ENCODE data around the gene CERT1. TPM values are rescaled to one million over a fixed set of nuclear protein-coding genes. Genes with fewer than 3 reads are reported as not detected.
"Not testable (repeated sequence)": the region's sequence is repeated elsewhere in the genome, so short reads cannot be mapped to it uniquely, and the experiment has no call there.

Gene CERT1
- total RNA-seq, 2 experiments from 2014 or later = 32.3 to 34.4 TPM

- intact Hi-C loops (cut with micrococcal nuclease) = no loop called here
- H3K27me3 Mint-ChIP-seq = no peaks in the 10 kb centered on the region
- peaks cover 72% of the 10 kb centered on the region for H3K4me1 Mint-ChIP-seq (ENCODE audit: low read depth)
- H3K36me3 Mint-ChIP-seq = peaks cover 33% of the 10 kb centered on the region
- H3K4me3 Mint-ChIP-seq = no peak overlapping the region
- ChIA-PET POLR2A (no interaction called here), CTCF (no interaction called here)
- H3K27ac Mint-ChIP-seq = peak overlapping the region; percentile 51
- peaks cover 19% of the 10 kb centered on the region for H3K9me3 Mint-ChIP-seq
- DNase-seq = no peak
Measured at GRCh38 chr5:75522025-75522424, 10.6 kb upstream of the CERT1 start.

GRCh38 chr5:75521195-75521594 is 9.8 kb upstream of the CERT1 start:
- CTCF ChIA-PET = interaction anchor here (0.9 to 1.0 kb wide), 2 partner anchors 9 to 285 kb away, joined by 4 read pairs; partner anchors contain the start of genes CERT1 and POLK
- intact Hi-C loops (cut with micrococcal nuclease) = no loop called here
- no peaks in the 10 kb centered on the region for H3K27me3 Mint-ChIP-seq
- peaks cover 19% of the 10 kb centered on the region for H3K9me3 Mint-ChIP-seq
- POLR2A ChIA-PET = no interaction called here
- peaks cover 71% of the 10 kb centered on the region for H3K4me1 Mint-ChIP-seq (ENCODE audit: low read depth)
- peaks cover 36% of the 10 kb centered on the region for H3K36me3 Mint-ChIP-seq
- H3K4me3 Mint-ChIP-seq = no peak overlapping the region
- no peak for DNase-seq
- H3K27ac Mint-ChIP-seq = no peak overlapping the region

DNA sequence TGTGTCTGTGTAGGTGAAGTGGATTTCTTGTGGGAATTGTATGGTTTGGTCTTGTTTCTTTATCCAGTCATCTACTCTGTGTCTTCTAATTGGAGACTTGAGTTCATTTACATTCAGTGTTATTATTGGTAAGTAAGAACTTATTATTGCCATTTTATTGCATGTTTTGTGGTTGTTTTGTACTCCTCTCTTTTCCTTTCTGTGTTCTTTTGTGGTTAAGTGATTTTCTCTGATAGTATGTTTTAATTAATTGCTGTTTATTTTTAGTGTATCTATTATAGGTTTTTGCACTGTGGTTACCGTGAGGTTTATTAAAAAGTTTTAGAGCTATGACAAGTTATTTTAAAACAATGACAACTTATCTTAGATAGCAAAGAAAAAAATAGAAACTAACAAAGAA is 8.3 kb upstream of the CERT1 start:
- no peaks in the 10 kb centered on the region for H3K27me3 Mint-ChIP-seq
- ChIA-PET POLR2A (no interaction called here), CTCF (interaction anchor here (1.0 kb wide), 1 partner anchor 101 kb away, joined by 3 read pairs; no protein-coding TSS in a partner anchor)
- H3K27ac Mint-ChIP-seq = no peak overlapping the region
- no peak overlapping the region for H3K4me3 Mint-ChIP-seq
- H3K9me3 Mint-ChIP-seq = peaks cover 19% of the 10 kb centered on the region
- intact Hi-C loops (cut with micrococcal nuclease) = no loop called here
- peaks cover 63% of the 10 kb centered on the region for H3K4me1 Mint-ChIP-seq (ENCODE audit: low read depth)
- no peak for DNase-seq
- H3K36me3 Mint-ChIP-seq = peaks cover 36% of the 10 kb centered on the region

DNA sequence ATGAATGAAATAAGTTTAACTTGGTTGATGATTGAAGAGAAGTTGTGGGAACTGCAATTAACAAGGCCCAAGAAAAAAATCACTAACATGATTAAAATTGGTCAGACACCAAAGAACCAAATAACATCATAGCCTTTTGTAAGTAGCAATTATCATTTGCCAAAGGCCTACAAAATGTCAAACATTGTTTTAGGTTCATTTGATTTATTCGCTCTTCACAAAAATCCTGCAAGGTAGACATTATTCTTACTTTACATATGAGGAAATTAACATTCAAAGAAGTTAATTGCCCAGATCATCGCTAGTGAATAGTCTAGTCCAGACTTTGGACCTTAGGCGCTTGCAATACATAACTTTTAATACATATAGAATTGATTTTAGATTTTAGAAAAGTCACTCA is 2.9 kb upstream of the CERT1 start:
- Mint-ChIP-seq H3K36me3 (peaks cover 12% of the 10 kb centered on the region), H3K9me3 (no peaks in the 10 kb centered on the region), H3K4me3 (no peak overlapping the region), H3K27me3 (no peaks in the 10 kb centered on the region), H3K4me1 (ENCODE audit: low read depth) (peaks cover 50% of the 10 kb centered on the region), H3K27ac (no peak overlapping the region)
- CTCF ChIA-PET = no interaction called here
- intact Hi-C loops (cut with micrococcal nuclease) = loop anchor here (5.0 kb wide), 2 partner anchors 127 to 462 kb away; partner anchors contain the start of gene GCNT4
- no peak for DNase-seq
- POLR2A ChIA-PET = no interaction called here

DNA sequence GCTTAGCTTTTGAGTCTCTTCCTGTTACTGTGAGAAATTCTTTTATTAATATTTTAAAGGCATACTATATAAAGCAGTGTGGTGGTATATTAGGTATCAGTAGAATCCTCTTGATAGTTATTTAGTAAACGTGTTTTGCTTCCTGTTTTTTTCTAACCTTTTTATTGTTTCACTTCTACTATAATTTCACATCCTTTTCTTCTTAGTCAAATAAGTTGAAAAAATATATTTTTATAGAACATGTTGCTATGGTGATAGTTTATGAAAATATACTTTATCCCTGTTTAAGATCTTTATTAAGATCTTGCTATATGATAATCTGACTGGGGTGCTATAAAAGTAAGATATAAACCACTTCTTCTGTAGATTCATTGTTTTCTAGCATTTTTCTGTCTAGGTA is 2.4 kb upstream of the CERT1 start:
- ChIA-PET CTCF (no interaction called here), POLR2A (no interaction called here)
- Mint-ChIP-seq H3K27ac (no peak overlapping the region), H3K27me3 (no peaks in the 10 kb centered on the region), H3K9me3 (no peaks in the 10 kb centered on the region), H3K4me1 (ENCODE audit: low read depth) (peaks cover 51% of the 10 kb centered on the region), H3K4me3 (no peak overlapping the region), H3K36me3 (peaks cover 12% of the 10 kb centered on the region)
- intact Hi-C loops (cut with micrococcal nuclease) = loop anchor here (5.0 kb wide), 2 partner anchors 127 to 462 kb away; partner anchors contain the start of gene GCNT4
- no peak for DNase-seq

GRCh38 chr5:75512383-75513074 is 1.1 kb upstream of the CERT1 start:
- intact Hi-C loops (cut with micrococcal nuclease) = loop anchor here (5.0 kb wide), 2 partner anchors 125 to 460 kb away; partner anchors contain the start of gene GCNT4
- CTCF ChIA-PET = interaction anchor here (1.1 to 1.8 kb wide), 2 partner anchors 8 to 176 kb away, joined by 3 to 4 read pairs; partner anchors contain the start of gene HMGCR
- POLR2A ChIA-PET = interaction anchor here (1.0 to 1.6 kb wide), 3 partner anchors 54 to 175 kb away, joined by 3 to 5 read pairs (median 4); partner anchors contain the start of gene HMGCR
- Mint-ChIP-seq H3K27ac (peak overlapping the region; percentile 96), H3K9me3 (no peaks in the 10 kb centered on the region), H3K36me3 (peaks cover 5% of the 10 kb centered on the region), H3K4me3 (peak overlapping the region; percentile 98), H3K27me3 (no peaks in the 10 kb centered on the region), H3K4me1 (ENCODE audit: low read depth) (peaks cover 52% of the 10 kb centered on the region)
- no peak for DNase-seq

- peak overlapping the region; percentile 98 for H3K4me3 Mint-ChIP-seq
- peak; percentile 48 for DNase-seq
- ChIA-PET CTCF (interaction anchor here (1.5 to 1.8 kb wide), 2 partner anchors 174 to 461 kb away, joined by 3 to 4 read pairs; partner anchors contain the start of gene HMGCR), POLR2A (interaction anchor here (1.3 to 2.1 kb wide), 3 partner anchors 55 to 174 kb away, joined by 4 to 11 read pairs (median 5); partner anchors contain the start of gene HMGCR)
- intact Hi-C loops (cut with micrococcal nuclease) = loop anchor here (1.0 to 5.0 kb wide), 11 partner anchors 14 to 744 kb away; partner anchors contain the start of genes ANKRD31, GCNT4, GFM2 and HMGCR
- H3K36me3 Mint-ChIP-seq = peaks cover 2% of the 10 kb centered on the region
- H3K27ac Mint-ChIP-seq = peak overlapping the region; percentile 96
- peaks cover 54% of the 10 kb centered on the region for H3K4me1 Mint-ChIP-seq (ENCODE audit: low read depth)
- no peaks in the 10 kb centered on the region for H3K9me3 Mint-ChIP-seq
- H3K27me3 Mint-ChIP-seq = no peaks in the 10 kb centered on the region
Measured at GRCh38 chr5:75510836-75511434, 494 bp downstream of the CERT1 start.

DNA sequence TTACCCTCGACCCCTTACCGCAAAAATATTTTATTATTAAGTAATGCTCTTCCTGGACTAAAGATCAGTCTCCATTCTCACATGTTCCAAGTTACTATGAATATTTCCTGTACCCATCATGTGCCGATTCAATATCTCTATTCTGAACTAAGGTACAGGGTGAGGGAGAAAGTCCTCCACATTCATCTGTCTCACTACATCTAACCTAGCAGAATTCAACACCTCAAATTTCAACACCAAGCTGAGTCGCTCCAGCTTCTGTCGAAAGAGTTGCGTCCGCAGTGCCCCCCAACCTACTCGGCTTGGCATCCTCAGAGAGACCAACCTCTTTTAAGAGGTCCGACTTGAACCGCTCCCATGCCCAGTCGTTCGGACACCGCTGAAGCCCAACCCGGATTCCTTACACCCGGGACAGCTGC is 1.0 kb downstream of the CERT1 start:
- peak overlapping the region; percentile 98 for H3K4me3 Mint-ChIP-seq
- peaks cover 53% of the 10 kb centered on the region for H3K4me1 Mint-ChIP-seq (ENCODE audit: low read depth)
- intact Hi-C loops (cut with micrococcal nuclease) = loop anchor here (2.0 to 5.0 kb wide), 6 partner anchors 14 to 744 kb away; partner anchors contain the start of genes GCNT4, GFM2 and NSA2
- peak overlapping the region; percentile 96 for H3K27ac Mint-ChIP-seq
- peaks cover 7% of the 10 kb centered on the region for H3K36me3 Mint-ChIP-seq
- CTCF ChIA-PET = interaction anchor here (1.5 to 1.7 kb wide), 2 partner anchors 159 to 460 kb away, joined by 4 to 5 read pairs; no protein-coding TSS in a partner anchor
- DNase-seq = no peak
- POLR2A ChIA-PET = interaction anchor here (1.1 to 2.1 kb wide), 2 partner anchors 57 to 167 kb away, joined by 3 to 11 read pairs; no protein-coding TSS in a partner anchor
- no peaks in the 10 kb centered on the region for H3K27me3 Mint-ChIP-seq
- H3K9me3 Mint-ChIP-seq = no peaks in the 10 kb centered on the region

DNA sequence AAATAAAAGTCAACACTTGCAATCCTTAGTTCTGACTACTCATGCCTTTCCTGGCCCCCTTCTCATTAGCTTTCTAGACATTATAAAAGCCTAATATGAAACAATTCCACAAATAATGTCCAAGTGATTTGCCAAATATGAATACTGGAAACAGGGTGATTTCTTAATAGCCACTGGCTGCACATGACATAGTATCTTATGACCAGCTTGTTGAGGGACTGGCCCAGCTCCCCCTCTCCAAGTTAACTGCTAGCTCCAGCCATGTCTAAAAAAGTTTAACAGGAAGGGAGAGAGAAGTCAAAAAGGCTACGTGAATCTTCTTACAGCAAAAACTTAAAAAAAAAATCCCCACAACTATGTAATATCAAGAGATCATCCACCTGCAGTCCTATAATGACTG is 1.5 kb downstream of the CERT1 start:
- peak overlapping the region; percentile 98 for H3K4me3 Mint-ChIP-seq
- peaks cover 53% of the 10 kb centered on the region for H3K4me1 Mint-ChIP-seq (ENCODE audit: low read depth)
- no peaks in the 10 kb centered on the region for H3K9me3 Mint-ChIP-seq
- ChIA-PET POLR2A (interaction anchor here (0.7 to 2.1 kb wide), 3 partner anchors 57 to 207 kb away, joined by 3 to 11 read pairs (median 3); no protein-coding TSS in a partner anchor), CTCF (interaction anchor here (1.7 kb wide), 1 partner anchor 159 kb away, joined by 5 read pairs; no protein-coding TSS in a partner anchor)
- intact Hi-C loops (cut with micrococcal nuclease) = loop anchor here (2.0 to 5.0 kb wide), 6 partner anchors 15 to 743 kb away; partner anchors contain the start of genes GCNT4, GFM2 and NSA2
- no peak for DNase-seq
- H3K27ac Mint-ChIP-seq = peak overlapping the region; percentile 33
- peaks cover 9% of the 10 kb centered on the region for H3K36me3 Mint-ChIP-seq
- no peaks in the 10 kb centered on the region for H3K27me3 Mint-ChIP-seq

DNA sequence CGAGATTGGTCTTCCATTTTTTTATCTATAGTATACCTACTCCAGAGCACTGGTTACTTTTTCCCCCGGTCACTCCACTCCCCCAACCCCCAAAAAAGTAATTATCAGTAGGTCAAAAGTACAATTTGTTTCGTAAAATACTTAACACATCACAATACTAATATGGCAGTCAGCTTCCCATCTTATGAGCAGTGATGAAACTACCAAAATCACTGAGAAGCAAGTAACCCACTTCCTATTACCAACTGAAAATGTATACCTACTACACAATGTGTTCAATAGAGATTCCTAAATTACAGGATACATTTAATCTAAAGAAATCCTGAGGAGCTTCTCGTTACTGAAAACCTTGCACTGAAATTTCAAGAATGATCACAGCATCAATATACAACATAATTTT is 1.9 kb downstream of the CERT1 start:
- ChIA-PET CTCF (interaction anchor here (1.7 kb wide), 1 partner anchor 160 kb away, joined by 5 read pairs; no protein-coding TSS in a partner anchor), POLR2A (interaction anchor here (0.7 to 2.1 kb wide), 3 partner anchors 58 to 207 kb away, joined by 3 to 11 read pairs (median 3); no protein-coding TSS in a partner anchor)
- no peak for DNase-seq
- Mint-ChIP-seq H3K36me3 (peaks cover 11% of the 10 kb centered on the region), H3K27me3 (no peaks in the 10 kb centered on the region), H3K27ac (peak overlapping the region; percentile 33), H3K4me3 (peak overlapping the region; percentile 98), H3K9me3 (no peaks in the 10 kb centered on the region), H3K4me1 (ENCODE audit: low read depth) (peaks cover 53% of the 10 kb centered on the region)
- intact Hi-C loops (cut with micrococcal nuclease) = no loop called here

DNA sequence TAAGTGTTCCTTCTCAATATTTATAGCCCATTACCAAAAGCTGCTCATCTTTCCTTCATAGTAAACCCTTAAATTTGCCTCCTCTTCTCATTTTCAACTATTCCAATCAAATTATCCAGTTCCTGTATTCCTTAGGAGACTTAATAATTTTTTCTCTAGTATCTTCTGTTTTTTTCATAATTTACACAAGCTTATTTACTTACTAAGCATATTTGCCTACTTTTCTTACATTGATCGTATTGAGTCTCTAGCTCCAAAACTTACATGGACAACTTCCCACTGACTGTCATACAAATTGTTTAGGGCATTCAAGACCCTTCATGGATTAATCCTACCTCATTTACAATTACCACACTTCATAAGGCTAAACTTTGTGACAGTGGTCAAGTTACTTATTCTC is 3.6 kb downstream of the CERT1 start:
- intact Hi-C loops (cut with micrococcal nuclease) = no loop called here
- POLR2A ChIA-PET = no interaction called here
- peaks cover 17% of the 10 kb centered on the region for H3K36me3 Mint-ChIP-seq
- CTCF ChIA-PET = no interaction called here
- no peak overlapping the region for H3K4me3 Mint-ChIP-seq
- no peak for DNase-seq
- H3K27ac Mint-ChIP-seq = no peak overlapping the region
- peaks cover 42% of the 10 kb centered on the region for H3K4me1 Mint-ChIP-seq (ENCODE audit: low read depth)
- no peaks in the 10 kb centered on the region for H3K27me3 Mint-ChIP-seq
- no peaks in the 10 kb centered on the region for H3K9me3 Mint-ChIP-seq

GRCh38 chr5:75505112-75505511 is 6.3 kb downstream of the CERT1 start:
- H3K9me3 Mint-ChIP-seq; CTCF ChIA-PET; DNase-seq; H3K4me3 Mint-ChIP-seq; H3K27ac Mint-ChIP-seq; POLR2A ChIA-PET; intact Hi-C loops (cut with micrococcal nuclease); H3K27me3 Mint-ChIP-seq: not testable (repeated sequence)
- peaks cover 22% of the 10 kb centered on the region for H3K36me3 Mint-ChIP-seq
- H3K4me1 Mint-ChIP-seq (ENCODE audit: low read depth) = peaks cover 42% of the 10 kb centered on the region
